Measurements from ENCODE around the gene TMX1.

GRCh38 chr14:51202914-51203665 lies 37.0 kb upstream of the TMX1 start:
- TF ChIP-seq, protein P1, sequence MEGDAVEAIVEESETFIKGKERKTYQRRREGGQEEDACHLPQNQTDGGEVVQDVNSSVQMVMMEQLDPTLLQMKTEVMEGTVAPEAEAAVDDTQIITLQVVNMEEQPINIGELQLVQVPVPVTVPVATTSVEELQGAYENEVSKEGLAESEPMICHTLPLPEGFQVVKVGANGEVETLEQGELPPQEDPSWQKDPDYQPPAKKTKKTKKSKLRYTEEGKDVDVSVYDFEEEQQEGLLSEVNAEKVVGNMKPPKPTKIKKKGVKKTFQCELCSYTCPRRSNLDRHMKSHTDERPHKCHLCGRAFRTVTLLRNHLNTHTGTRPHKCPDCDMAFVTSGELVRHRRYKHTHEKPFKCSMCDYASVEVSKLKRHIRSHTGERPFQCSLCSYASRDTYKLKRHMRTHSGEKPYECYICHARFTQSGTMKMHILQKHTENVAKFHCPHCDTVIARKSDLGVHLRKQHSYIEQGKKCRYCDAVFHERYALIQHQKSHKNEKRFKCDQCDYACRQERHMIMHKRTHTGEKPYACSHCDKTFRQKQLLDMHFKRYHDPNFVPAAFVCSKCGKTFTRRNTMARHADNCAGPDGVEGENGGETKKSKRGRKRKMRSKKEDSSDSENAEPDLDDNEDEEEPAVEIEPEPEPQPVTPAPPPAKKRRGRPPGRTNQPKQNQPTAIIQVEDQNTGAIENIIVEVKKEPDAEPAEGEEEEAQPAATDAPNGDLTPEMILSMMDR (IDR thresholded peaks at IDR 0.05; ENCODE audit: low read depth, low read length, poor library complexity, severe bottlenecking), result no peak
- no peak for TF ChIP-seq EZH2phosphoT487 (IDR thresholded peaks at IDR 0.05; ENCODE audit: borderline replicate concordance, low read length)

Measured in DOHH2 (cell line).